Measurements from ENCODE around the gene SULF2.

Gene SULF2

GRCh38 chr20:47667531-47668312 lies 117.6 kb downstream of the SULF2 start:
- Mint-ChIP-seq H3K4me1 (ENCODE audit: low read depth) (peaks cover 5% of the 10 kb centered on the region), H3K27me3 (no peaks in the 10 kb centered on the region), H3K27ac (peak overlapping the region; percentile 41), H3K4me3 (no peak overlapping the region), H3K9me3 (ENCODE audit: low read depth) (no peaks in the 10 kb centered on the region), H3K36me3 (no peaks in the 10 kb centered on the region)

- H3K4me3 Mint-ChIP-seq, result no peak overlapping the region
- H3K27me3 Mint-ChIP-seq, result no peaks in the 10 kb centered on the region
- no peaks in the 10 kb centered on the region for H3K9me3 Mint-ChIP-seq (ENCODE audit: low read depth)
- H3K4me1 Mint-ChIP-seq (ENCODE audit: low read depth), result peaks cover 5% of the 10 kb centered on the region
- peak overlapping the region; percentile 8 for H3K27ac Mint-ChIP-seq
- no peaks in the 10 kb centered on the region for H3K36me3 Mint-ChIP-seq
These were observed 118.2 kb downstream of the SULF2 start for GRCh38 chr20:47667086-47667485.

GRCh38 chr20:47666304-47666703 lies 119.0 kb downstream of the SULF2 start:
- H3K27ac Mint-ChIP-seq, result no peak overlapping the region
- peaks cover 5% of the 10 kb centered on the region for H3K4me1 Mint-ChIP-seq (ENCODE audit: low read depth)
- no peak overlapping the region for H3K4me3 Mint-ChIP-seq
- no peaks in the 10 kb centered on the region for H3K9me3 Mint-ChIP-seq (ENCODE audit: low read depth)
- H3K36me3 Mint-ChIP-seq, result no peaks in the 10 kb centered on the region
- no peaks in the 10 kb centered on the region for H3K27me3 Mint-ChIP-seq

GRCh38 chr20:47665221-47665991 lies 119.9 kb downstream of the SULF2 start:
- no peaks in the 10 kb centered on the region for H3K27me3 Mint-ChIP-seq
- H3K36me3 Mint-ChIP-seq, result peaks cover 2% of the 10 kb centered on the region
- peaks cover 5% of the 10 kb centered on the region for H3K4me1 Mint-ChIP-seq (ENCODE audit: low read depth)
- H3K9me3 Mint-ChIP-seq (ENCODE audit: low read depth), result no peaks in the 10 kb centered on the region
- H3K27ac Mint-ChIP-seq, result no peak overlapping the region
- H3K4me3 Mint-ChIP-seq, result no peak overlapping the region

GRCh38 chr20:47664744-47665143 lies 120.5 kb downstream of the SULF2 start:
- Mint-ChIP-seq H3K4me1 (ENCODE audit: low read depth) (peaks cover 5% of the 10 kb centered on the region), H3K9me3 (ENCODE audit: low read depth) (no peaks in the 10 kb centered on the region), H3K27me3 (no peaks in the 10 kb centered on the region), H3K4me3 (no peak overlapping the region), H3K27ac (peak overlapping the region; percentile 66), H3K36me3 (peaks cover 2% of the 10 kb centered on the region)

DNA sequence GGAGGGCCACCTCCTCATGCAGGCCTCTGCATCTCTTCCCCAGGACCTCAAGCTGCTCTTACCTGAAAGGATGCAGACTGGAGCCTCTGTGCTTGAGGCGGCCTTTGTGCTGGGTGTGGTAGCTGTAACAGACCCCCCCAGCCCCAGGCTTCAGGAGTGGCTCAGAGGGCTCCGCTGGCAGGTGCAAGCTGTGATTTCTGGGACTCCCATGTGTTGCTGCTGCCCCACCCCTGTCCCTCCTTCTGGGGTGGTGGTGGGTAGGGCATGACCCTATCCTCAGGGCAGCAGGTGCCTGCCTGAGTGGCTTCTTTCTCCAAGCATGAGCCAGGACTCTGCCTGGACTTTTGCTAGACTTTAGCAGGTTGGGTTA lies 121.2 kb downstream of the SULF2 start:
- peaks cover 2% of the 10 kb centered on the region for H3K36me3 Mint-ChIP-seq
- H3K9me3 Mint-ChIP-seq (ENCODE audit: low read depth), result no peaks in the 10 kb centered on the region
- H3K4me1 Mint-ChIP-seq (ENCODE audit: low read depth), result peaks cover 5% of the 10 kb centered on the region
- H3K4me3 Mint-ChIP-seq, result no peak overlapping the region
- no peak overlapping the region for H3K27ac Mint-ChIP-seq
- no peaks in the 10 kb centered on the region for H3K27me3 Mint-ChIP-seq

GRCh38 chr20:47663354-47664067 lies 121.8 kb downstream of the SULF2 start:
- H3K27me3 Mint-ChIP-seq, result no peaks in the 10 kb centered on the region
- peaks cover 5% of the 10 kb centered on the region for H3K4me1 Mint-ChIP-seq (ENCODE audit: low read depth)
- peak overlapping the region; percentile 80 for H3K27ac Mint-ChIP-seq
- no peaks in the 10 kb centered on the region for H3K9me3 Mint-ChIP-seq (ENCODE audit: low read depth)
- no peak overlapping the region for H3K4me3 Mint-ChIP-seq
- peaks cover 2% of the 10 kb centered on the region for H3K36me3 Mint-ChIP-seq

DNA sequence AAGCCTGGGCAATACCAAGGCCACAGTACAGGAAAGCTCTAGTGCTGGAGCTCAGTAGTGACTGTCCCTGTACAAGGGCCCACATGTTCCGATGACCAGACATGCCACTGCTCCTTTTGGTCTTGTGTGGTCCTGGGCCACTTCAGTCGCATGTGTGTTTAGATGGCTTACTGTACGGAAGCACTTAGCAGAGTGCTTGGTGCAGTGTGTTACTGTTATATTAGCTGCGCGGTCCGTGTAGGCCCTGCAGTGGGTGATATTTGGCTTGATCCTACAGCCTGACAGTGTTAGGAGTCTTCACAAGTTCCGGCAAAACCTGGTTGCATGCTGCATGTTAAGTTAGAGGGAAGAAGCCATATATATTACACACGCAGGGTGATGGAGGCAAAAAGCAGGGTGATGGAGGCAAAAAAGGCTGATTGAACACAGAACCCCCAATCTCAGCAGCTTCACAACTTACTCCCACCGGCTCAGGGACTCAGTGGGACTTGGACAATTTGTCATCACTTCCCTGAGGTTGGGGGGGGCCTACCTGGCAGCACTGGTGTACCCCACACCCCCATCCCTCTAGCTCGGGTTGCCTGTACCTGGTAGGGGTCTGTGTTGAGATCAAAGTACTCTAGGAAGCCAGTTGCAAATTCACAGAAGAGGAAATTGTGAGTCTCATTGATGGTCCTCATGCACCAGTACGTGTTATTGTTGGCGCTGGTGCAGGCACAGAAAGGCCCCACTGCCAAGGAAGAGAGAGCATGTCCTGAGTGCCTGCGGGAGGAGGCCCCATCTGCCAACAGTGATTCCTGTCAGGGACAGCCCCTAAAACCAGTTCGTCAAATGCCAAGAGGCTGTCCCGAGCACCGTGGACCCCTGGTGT lies 122.6 kb downstream of the SULF2 start:
- no peaks in the 10 kb centered on the region for H3K27me3 Mint-ChIP-seq
- no peak overlapping the region for H3K4me3 Mint-ChIP-seq
- peaks cover 5% of the 10 kb centered on the region for H3K4me1 Mint-ChIP-seq (ENCODE audit: low read depth)
- peaks cover 2% of the 10 kb centered on the region for H3K36me3 Mint-ChIP-seq
- no peaks in the 10 kb centered on the region for H3K9me3 Mint-ChIP-seq (ENCODE audit: low read depth)
- peak overlapping the region; percentile 68 for H3K27ac Mint-ChIP-seq

DNA sequence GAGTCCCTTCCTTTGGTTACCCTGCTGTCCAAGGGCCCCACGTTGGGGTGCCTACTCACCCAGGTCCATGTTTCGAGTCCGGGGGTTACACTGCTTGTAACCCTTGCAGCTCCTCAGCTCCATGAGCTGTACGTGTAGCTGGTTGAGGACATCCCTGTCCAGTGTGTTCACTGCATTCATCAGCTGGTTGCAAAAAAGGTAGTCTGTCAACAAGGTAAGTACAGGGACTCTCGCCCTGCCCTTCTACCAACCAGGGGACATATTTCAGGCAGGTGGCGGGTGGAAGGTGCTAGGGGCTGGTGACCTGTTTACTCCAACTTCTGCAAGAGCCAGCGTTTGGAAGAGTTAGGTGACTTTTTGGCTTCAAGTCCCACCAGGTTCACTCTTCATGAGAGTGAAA lies 123.6 kb downstream of the SULF2 start:
- H3K4me3 Mint-ChIP-seq, result no peak overlapping the region
- peaks cover 2% of the 10 kb centered on the region for H3K36me3 Mint-ChIP-seq
- H3K4me1 Mint-ChIP-seq (ENCODE audit: low read depth), result peaks cover 5% of the 10 kb centered on the region
- no peaks in the 10 kb centered on the region for H3K9me3 Mint-ChIP-seq (ENCODE audit: low read depth)
- H3K27me3 Mint-ChIP-seq, result no peaks in the 10 kb centered on the region
- no peak overlapping the region for H3K27ac Mint-ChIP-seq

- peaks cover 5% of the 10 kb centered on the region for H3K4me1 Mint-ChIP-seq (ENCODE audit: low read depth)
- no peak overlapping the region for H3K4me3 Mint-ChIP-seq
- H3K9me3 Mint-ChIP-seq (ENCODE audit: low read depth), result no peaks in the 10 kb centered on the region
- H3K36me3 Mint-ChIP-seq, result peaks cover 2% of the 10 kb centered on the region
- H3K27ac Mint-ChIP-seq, result peak overlapping the region; percentile 64
- no peaks in the 10 kb centered on the region for H3K27me3 Mint-ChIP-seq
These were observed 124.1 kb downstream of the SULF2 start for GRCh38 chr20:47660983-47661700.

DNA sequence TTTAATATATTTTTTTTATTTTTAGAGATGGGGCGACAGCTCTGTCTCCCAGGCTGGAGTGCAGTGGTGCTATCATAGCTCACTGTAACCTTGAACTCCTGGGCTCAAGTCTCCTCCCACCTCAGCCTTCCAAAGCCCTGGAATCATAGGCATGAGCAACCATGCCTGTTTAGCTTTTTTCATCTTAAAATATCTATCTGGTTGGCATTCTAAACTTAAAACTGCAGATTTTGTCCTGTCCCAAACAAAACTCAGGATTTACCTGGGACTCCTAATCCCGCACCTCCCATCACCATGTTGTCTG lies 124.7 kb downstream of the SULF2 start:
- no peak overlapping the region for H3K4me3 Mint-ChIP-seq
- H3K36me3 Mint-ChIP-seq, result peaks cover 2% of the 10 kb centered on the region
- H3K9me3 Mint-ChIP-seq (ENCODE audit: low read depth), result no peaks in the 10 kb centered on the region
- peaks cover 5% of the 10 kb centered on the region for H3K4me1 Mint-ChIP-seq (ENCODE audit: low read depth)
- peak overlapping the region; percentile 64 for H3K27ac Mint-ChIP-seq
- no peaks in the 10 kb centered on the region for H3K27me3 Mint-ChIP-seq

DNA sequence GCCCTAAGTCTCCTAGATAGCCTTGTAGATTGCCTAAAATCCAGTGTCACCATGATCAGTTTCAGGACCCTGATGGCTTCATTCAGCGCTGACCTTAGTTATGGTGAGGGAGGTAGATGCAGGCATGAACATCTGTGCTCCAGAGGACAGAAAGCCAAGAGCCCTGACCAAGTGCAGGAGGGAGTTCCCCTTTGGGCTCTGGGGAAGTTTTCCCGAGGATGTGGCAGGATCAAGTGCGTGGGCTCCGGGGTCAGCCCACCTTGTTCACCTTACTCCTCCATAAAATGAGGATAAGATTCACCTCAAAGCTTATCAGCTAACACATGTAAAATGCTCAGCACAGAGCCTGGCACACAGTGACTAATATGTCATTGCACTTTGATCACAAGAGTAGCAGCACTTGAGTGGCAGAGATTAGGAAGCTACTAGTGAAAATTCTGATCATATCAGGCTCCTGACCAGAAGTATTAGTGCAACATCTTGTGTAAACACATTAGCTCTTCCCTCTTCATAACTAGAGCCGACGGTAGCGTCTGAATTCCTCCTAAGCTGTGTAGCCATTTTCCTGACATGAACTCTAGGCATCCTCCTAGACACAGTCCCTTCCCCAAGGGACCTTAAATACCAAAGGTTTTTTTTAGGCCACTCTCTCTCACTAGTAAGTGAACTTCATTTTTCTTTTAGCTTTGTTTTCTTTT lies 125.2 kb downstream of the SULF2 start:
- Mint-ChIP-seq H3K4me3 (no peak overlapping the region), H3K36me3 (peaks cover 2% of the 10 kb centered on the region), H3K27me3 (no peaks in the 10 kb centered on the region), H3K9me3 (ENCODE audit: low read depth) (no peaks in the 10 kb centered on the region), H3K27ac (peak overlapping the region; percentile 76), H3K4me1 (ENCODE audit: low read depth) (peaks cover 5% of the 10 kb centered on the region)

GRCh38 chr20:47656318-47656717 lies 129.0 kb downstream of the SULF2 start:
- no peaks in the 10 kb centered on the region for H3K27me3 Mint-ChIP-seq
- peaks cover 4% of the 10 kb centered on the region for H3K36me3 Mint-ChIP-seq

More at GRCh38 chr20:47656318-47656717, 129.0 kb downstream of the SULF2 start:
- Mint-ChIP-seq H3K4me3 (no peak overlapping the region), H3K4me1 (ENCODE audit: low read depth) (no peaks in the 10 kb centered on the region), H3K9me3 (ENCODE audit: low read depth) (no peaks in the 10 kb centered on the region), H3K27ac (no peak overlapping the region)

Measured in activated naive CD8-positive, alpha-beta T cell (primary cell).